DMS79 (cell line): Measurements from ENCODE around the gene TPH1.

ENCODE experiments used
- DNase-seq: peaks from one replicate; lab custom pipeline; 2025; lab: John Stamatoyannopoulos, UW

TPH1 gene

GRCh38 chr11:18046116-18046777, at the start of gene TPH1:
Gene TPH1 (minus strand): TSS chr11:18046269. CDS start chr11:18040762, 5,507 bp downstream.
- no peak for DNase-seq

- DNase-seq: no peak
These were observed 47.9 kb upstream of the TPH1 start for GRCh38 chr11:18093959-18094358.

- DNase-seq: no peak
These were observed 45.7 kb upstream of the TPH1 start for GRCh38 chr11:18091731-18092130.

- DNase-seq: no peak
These were observed 42.9 kb upstream of the TPH1 start for GRCh38 chr11:18088966-18089365.

- no peak for DNase-seq
These were observed 42.3 kb upstream of the TPH1 start for GRCh38 chr11:18088366-18088765.

GRCh38 chr11:18081551-18081950, 35.5 kb upstream of the TPH1 start:
- DNase-seq: peak; percentile 10

GRCh38 chr11:18080451-18080850, 34.4 kb upstream of the TPH1 start:
- peak; percentile 36 for DNase-seq

- DNase-seq: no peak
These were observed 32.8 kb upstream of the TPH1 start for GRCh38 chr11:18078909-18079308.

- DNase-seq: no peak
These were observed 29.4 kb upstream of the TPH1 start for GRCh38 chr11:18075444-18075843.

GRCh38 chr11:18071098-18071705, 25.1 kb upstream of the TPH1 start:
- no peak for DNase-seq

GRCh38 chr11:18067372-18067771, 21.3 kb upstream of the TPH1 start:
- no peak for DNase-seq

GRCh38 chr11:18066626-18067025, 20.6 kb upstream of the TPH1 start:
- DNase-seq: no peak

GRCh38 chr11:18065572-18065971, 19.5 kb upstream of the TPH1 start:
- DNase-seq: peak; percentile 92

GRCh38 chr11:18064450-18065054, 18.5 kb upstream of the TPH1 start:
- peak; percentile 76 for DNase-seq

- DNase-seq: peak; percentile 73
These were observed 17.9 kb upstream of the TPH1 start for GRCh38 chr11:18063862-18064434.

- peak; percentile 32 for DNase-seq
These were observed 17.1 kb upstream of the TPH1 start for GRCh38 chr11:18063125-18063524.

GRCh38 chr11:18061351-18061750, 15.3 kb upstream of the TPH1 start:
- no peak for DNase-seq

- no peak for DNase-seq
These were observed 10.6 kb upstream of the TPH1 start for GRCh38 chr11:18056561-18057181.

- no peak for DNase-seq
These were observed 8.5 kb upstream of the TPH1 start for GRCh38 chr11:18054511-18055103.

- DNase-seq: no peak
These were observed 4.8 kb upstream of the TPH1 start for GRCh38 chr11:18050848-18051247.

GRCh38 chr11:18036456-18036855, 9.6 kb downstream of the TPH1 start:
- no peak for DNase-seq

GRCh38 chr11:18027475-18027874, 18.6 kb downstream of the TPH1 start:
- DNase-seq: no peak
